Pancreas (tissue), 10 donors: ENCODE measurements around the gene OAS1. TPM values are rescaled to one million over a fixed set of nuclear protein-coding genes. Genes with fewer than 3 reads are reported as not detected.

Experiments
- ATAC-seq, 4 donors: fragments of 200-7000 bp; cut with Tn5 transposase; one replicate each; pipeline versions ENCODE4 v1.8.0 to v1.9.1; 2020; ENCODE audit warnings: mild to moderate bottlenecking in 4 of 4, moderate library complexity in 4 of 4
- DNase-seq, 6 donors: peaks; one replicate each; pipeline ENCODE4 v3.0.0-alpha.2; 2020
- FAIRE-seq: peaks from 2 replicates; lab custom pipeline; 2012; peaks lifted over from hg19 to GRCh38; lab: Jason Lieb, UNC
- H3K27ac ChIP-seq, 4 donors: fragments of 200-600 bp; sonication (generic); 1 replicate in 3 of 4; 2 replicates in 1 of 4; pipeline versions ENCODE4 v1.5.0 to v1.8.0; 2020
- H3K27me3 ChIP-seq, 4 donors: fragments of 200-600 bp; one replicate each; pipeline ENCODE4 v1.8.0; 2021
- H3K36me3 ChIP-seq, 3 donors: fragments of 200-600 bp; sonication (generic) in 1 of 3; one replicate each; pipeline versions ENCODE4 v1.5.0 to v1.8.0; 2020 to 2021
- H3K4me1 ChIP-seq, 3 donors: fragments of 200-600 bp; one replicate each; pipeline ENCODE4 v1.8.0; 2021
- H3K4me3 ChIP-seq, 4 donors: fragments of 200-600 bp; sonication (generic) in 2 of 4; one replicate each; pipeline versions ENCODE4 v1.5.0 to v1.8.0; 2020 to 2021
- H3K9me3 ChIP-seq, 4 donors: fragments of 200-600 bp; one replicate each; pipeline ENCODE4 v1.8.0; 2021
- CTCF ChIP-seq, 4 donors: fragments of 200-600 bp; sonication (generic) in 3 of 4; IDR thresholded peaks; one replicate each; pipeline versions ENCODE4 v1.5.0 to v1.8.0; 2021; ENCODE audit warnings: antibody characterized with exemption in 4 of 4
- WGBS, 2 donors: extraction: QIAGEN DNeasy Blood & Tissue Kit; methylation state at CpG; one replicate each; pipeline ENCODE4 v1.1.7; 2013; 5-methylcytosine and 5-hydroxymethylcytosine counted together
- intact Hi-C, 3 donors: fragments of 100-400 bp; cut with DNase I; formaldehyde crosslinking; loops; one replicate each; pipeline versions ENCODE4 v1.11.1 to v1.14.2; 2022
- polyA plus RNA-seq, 2 donors: library from polyadenylated mRNA; stranded (reverse); fragments of 200-250 nt; gene quantifications; one replicate each; pipeline ENCODE4 v1.2.3, GENCODE V29; 2013
- total RNA-seq, 6 donors: library from RNA; stranded (reverse); fragmentation: NEBNext Ultra II Directional in 4 of 6; extraction: Animal tissue kit (Norgen Biotek cat#: 25700) in 4 of 6; gene quantifications; one replicate each; pipeline versions ENCODE4 v1.2.1 to v1.2.4, GENCODE V29; 2021 to 2023
- donor health status: healthy with polysubstance abuse.
- donor health status: DM: no; HTN: no; CAD: no; lungs with moderate emphysema.
- donor health status: DM: no; HTN: no; CAD: no.
- donor health status: control.
- donor health status: control.
- donor health status: Bipolar disorder and iron deficiency.
- donor health status: DM: yes; HTN: yes; CAD: no.
- donor health status: DM: no; HTN: no; CAD: no.
- donor health status: DM: no; HTN: no; CAD: no.
- donor health status: DM: yes; HTN: yes; CAD: no.

OAS1 gene
- total and polyA plus RNA-seq, 8 donors: 0.91 to 10.9 (median 3.1) TPM

DNA sequence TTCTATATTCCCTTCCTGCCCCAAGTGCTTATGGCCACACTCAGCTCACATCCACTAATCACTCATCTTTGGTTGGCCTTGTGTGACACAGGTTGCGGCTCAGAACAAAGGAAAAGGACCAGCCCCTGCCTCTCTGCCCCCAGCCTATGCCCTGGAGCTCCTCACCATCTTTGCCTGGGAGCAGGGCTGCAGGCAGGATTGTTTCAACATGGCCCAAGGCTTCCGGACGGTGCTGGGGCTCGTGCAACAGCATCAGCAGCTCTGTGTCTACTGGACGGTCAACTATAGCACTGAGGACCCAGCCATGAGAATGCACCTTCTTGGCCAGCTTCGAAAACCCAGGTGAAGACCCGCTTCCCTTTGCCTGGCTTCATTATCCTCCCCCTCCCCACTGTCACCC, 55.8 kb downstream of the OAS1 start:
- Histone ChIP-seq H3K27ac (no peak overlapping the region), H3K4me3 (no peak overlapping the region), H3K9me3 (no peaks in the 10 kb centered on the region), H3K27me3 (no peaks in the 10 kb centered on the region), H3K4me1 (no peaks in the 10 kb centered on the region), H3K36me3 (peaks cover 0 to 7% (median 0%) of the 10 kb centered on the region in 3 donors)
- FAIRE-seq (no peak), DNase-seq (no peak), ATAC-seq (no peak)
- intact Hi-C loops: no loop called here
- 94 to 95% methylated on average over 7 of the region's 7 CpGs for WGBS, 2 donors
- TF ChIP-seq CTCF (IDR thresholded peaks at IDR 0.05): no peak

GRCh38 chr12:112963227-112963861, 56.6 kb downstream of the OAS1 start:
- Histone ChIP-seq H3K27ac (no peak overlapping the region), H3K36me3 (peaks cover 0 to 7% (median 0%) of the 10 kb centered on the region in 3 donors), H3K4me3 (no peak overlapping the region), H3K9me3 (no peaks in the 10 kb centered on the region), H3K27me3 (no peaks in the 10 kb centered on the region), H3K4me1 (no peaks in the 10 kb centered on the region)
- no peak for FAIRE-seq
- TF ChIP-seq CTCF (IDR thresholded peaks at IDR 0.05): no peak
- WGBS, 2 donors: 90 to 92% methylated on average over 14 of the region's 14 CpGs
- DNase-seq: no peak
- ATAC-seq: no peak
- intact Hi-C loops: no loop called here

DNA sequence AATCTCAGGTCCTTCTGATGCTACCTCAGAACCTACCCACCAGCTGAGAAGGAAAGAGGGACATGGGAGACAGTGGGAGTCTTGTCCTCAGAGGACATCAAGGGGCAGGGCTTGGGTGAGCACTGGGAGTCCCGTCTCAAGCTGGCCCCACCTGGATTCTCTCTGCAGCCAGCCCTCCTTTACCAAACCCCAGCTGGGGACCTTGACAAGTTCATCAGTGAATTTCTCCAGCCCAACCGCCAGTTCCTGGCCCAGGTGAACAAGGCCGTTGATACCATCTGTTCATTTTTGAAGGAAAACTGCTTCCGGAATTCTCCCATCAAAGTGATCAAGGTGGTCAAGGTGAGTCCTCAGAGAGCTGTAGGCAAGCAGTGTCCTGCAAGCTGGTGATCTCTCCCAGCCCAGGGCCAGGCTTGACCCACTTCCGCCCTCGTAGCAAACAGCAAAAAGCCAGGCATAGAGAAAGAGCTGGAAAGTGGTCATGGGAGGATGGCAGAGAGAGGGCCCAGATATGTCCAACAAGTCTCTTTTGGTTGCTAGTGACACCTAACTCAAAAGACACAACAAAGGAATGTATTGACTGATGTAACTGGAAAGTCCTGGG, 57.4 kb downstream of the OAS1 start:
- Histone ChIP-seq H3K4me1 (no peaks in the 10 kb centered on the region), H3K9me3 (no peaks in the 10 kb centered on the region), H3K36me3 (peaks cover 0 to 7% (median 0%) of the 10 kb centered on the region in 3 donors), H3K4me3 (no peak overlapping the region), H3K27ac (no peak overlapping the region), H3K27me3 (no peaks in the 10 kb centered on the region)
- FAIRE-seq (no peak), DNase-seq (no peak), ATAC-seq (no peak)
- 89 to 94% methylated on average over 6 of the region's 6 CpGs for WGBS, 2 donors
- no peak for TF ChIP-seq CTCF (IDR thresholded peaks at IDR 0.05)
- intact Hi-C loops: no loop called here

- DNase-seq: no peak
- intact Hi-C loops: no loop called here
- H3K27ac ChIP-seq: no peak overlapping the region
- H3K4me1 ChIP-seq: no peaks in the 10 kb centered on the region
- whole genome bisulfite sequencing, 2 donors: 90 to 92% methylated on average over 4 of the region's 4 CpGs
- peaks cover 0 to 7% (median 0%) of the 10 kb centered on the region in 3 donors for H3K36me3 ChIP-seq
- H3K4me3 ChIP-seq: no peak overlapping the region
- ATAC-seq: no peak
- FAIRE-seq: no peak
- H3K27me3 ChIP-seq: no peaks in the 10 kb centered on the region
- H3K9me3 ChIP-seq: no peaks in the 10 kb centered on the region
- TF ChIP-seq CTCF (IDR thresholded peaks at IDR 0.05): no peak
Observed at GRCh38 chr12:112964915-112965314, 58.2 kb downstream of the OAS1 start.

DNA sequence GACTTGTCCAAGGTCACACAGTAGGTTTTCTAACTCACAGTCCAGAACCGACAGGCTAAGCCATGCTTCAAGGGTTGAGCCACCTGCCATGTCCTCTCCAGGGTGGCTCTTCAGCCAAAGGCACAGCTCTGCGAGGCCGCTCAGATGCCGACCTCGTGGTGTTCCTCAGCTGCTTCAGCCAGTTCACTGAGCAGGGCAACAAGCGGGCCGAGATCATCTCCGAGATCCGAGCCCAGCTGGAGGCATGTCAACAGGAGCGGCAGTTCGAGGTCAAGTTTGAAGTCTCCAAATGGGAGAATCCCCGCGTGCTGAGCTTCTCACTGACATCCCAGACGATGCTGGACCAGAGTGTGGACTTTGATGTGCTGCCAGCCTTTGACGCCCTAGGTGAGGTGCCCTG, 58.9 kb downstream of the OAS1 start:
- Histone ChIP-seq H3K4me3 (no peak overlapping the region), H3K9me3 (no peaks in the 10 kb centered on the region), H3K4me1 (no peaks in the 10 kb centered on the region), H3K27me3 (no peaks in the 10 kb centered on the region), H3K27ac (no peak overlapping the region), H3K36me3 (peaks cover 0 to 7% (median 0%) of the 10 kb centered on the region in 3 donors)
- FAIRE-seq (no peak), DNase-seq (no peak), ATAC-seq (no peak)
- TF ChIP-seq CTCF (IDR thresholded peaks at IDR 0.05): no peak
- intact Hi-C loops: no loop called here
- WGBS, 2 donors: 92 to 94% methylated on average over 15 of the region's 15 CpGs
